Erythroblast (primary cell): Measurements from ENCODE around the gene KIF6.

Experiments
- GATA1 ChIP-seq: IDR thresholded peaks from 2 replicates; pipeline ENCODE4 v1.6.1; 2011; ENCODE audit warnings: low read depth, mild to moderate bottlenecking, control low read depth, low read length, moderate library complexity
- POLR2A ChIP-seq: IDR thresholded peaks from 2 replicates; pipeline ENCODE4 v1.6.1; 2011; ENCODE audit warnings: mild to moderate bottlenecking, low read length

DNA sequence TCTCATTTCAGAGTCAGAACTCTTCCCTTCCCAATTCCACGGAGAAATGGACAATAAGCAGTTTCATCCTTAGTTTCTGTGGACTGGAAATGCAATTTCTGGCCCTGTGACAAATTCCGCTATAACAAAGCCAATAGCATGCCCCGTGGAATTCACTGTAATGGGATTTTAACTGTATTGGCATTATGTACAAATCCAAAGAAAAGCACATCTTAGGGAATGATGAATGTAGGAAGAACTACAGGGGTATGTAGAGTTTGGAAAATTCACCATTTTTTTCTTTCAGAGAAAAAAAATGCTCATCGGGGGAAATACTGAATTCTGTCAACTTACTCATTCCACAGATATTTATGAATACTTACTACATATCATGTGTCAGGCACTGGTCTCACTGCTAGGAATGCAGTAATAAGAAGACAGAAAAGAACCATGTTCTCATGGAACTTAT is 43.5 kb downstream of the KIF6 start:
- TF ChIP-seq POLR2A: no peak
- no peak for TF ChIP-seq GATA1
